GM12878 (cell line): ENCODE data around the gene BMI1. TPM values are rescaled to one million over a fixed set of nuclear protein-coding genes. Genes with fewer than 3 reads are reported as not detected.

Source experiments
- ATAC-seq: fragments of 200-7000 bp; cut with Tn5 transposase; 3 replicates; pipeline ENCODE4 v1.9.1; 2020; ENCODE audit warnings: mild to moderate bottlenecking, moderate library complexity
- BruUV-seq: library from RNA; stranded (reverse); fragments of 400-500 nt; replicated peaks from 2 replicates; lab custom pipeline; 2021; lab: Mats Ljungman, UMichigan
- CTCF ChIA-PET: fragments of 300-600 bp; sonication (Branson Sonifier 250); formaldehyde crosslinking; extraction: SDS; loops from one replicate; lab custom pipeline; 2021; ENCODE audit warnings: inconsistent platforms; lab: Yijun Ruan, JAX
- POLR2A ChIA-PET: fragments of 350-600 bp; formaldehyde crosslinking; extraction: SDS; loops from one replicate; lab custom pipeline; 2021; ENCODE audit warnings: inconsistent platforms; lab: Charles Lee
- RAD21 ChIA-PET: fragments of 300-600 bp; sonication (Branson Sonifier 250); formaldehyde crosslinking; loops from one replicate; lab custom pipeline; 2023; ENCODE audit warnings: antibody characterized with exemption; ENCODE audit not compliant: unreplicated experiment; lab: Charles Lee
- SMC1A ChIA-PET: fragments of 300-600 bp; sonication (Branson Sonifier 250); formaldehyde crosslinking; loops from one replicate; lab custom pipeline; 2023; ENCODE audit not compliant: unreplicated experiment, uncharacterized antibody; lab: Charles Lee
- DNase-seq: peaks from one replicate; pipeline ENCODE4 v3.0.0-alpha.2; 2011; ENCODE audit warnings: low read depth, low spot score
- FAIRE-seq: peaks from 3 replicates; lab custom pipeline; 2011; peaks lifted over from hg19 to GRCh38; lab: Jason Lieb, UNC
- H2AFZ ChIP-seq: 2 replicates; pipeline ENCODE4 v1.6.0; 2011; ENCODE audit warnings: low read depth, low read length, control low read depth; ENCODE audit not compliant: control insufficient read depth
- H3K27ac ChIP-seq: 2 replicates; pipeline ENCODE4 v1.5.1; 2011; ENCODE audit warnings: control low read depth; ENCODE audit not compliant: control insufficient read depth, insufficient read depth
- H3K27me3 ChIP-seq, 2 experiments: replicated peaks in 1 of 2; 2 replicates each; pipeline versions ENCODE4 v1.6.0 to v1.6.1; 2011; ENCODE audit warnings: low read length in 1 of 2; ENCODE audit not compliant: control insufficient read depth in 2 of 2, insufficient read depth in 2 of 2
- H3K36me3 ChIP-seq, 2 experiments: 2 replicates each; pipeline ENCODE4 v1.5.1; 2011; ENCODE audit warnings: low read length in 1 of 2; ENCODE audit not compliant: control insufficient read depth in 2 of 2, insufficient read depth in 2 of 2
- H3K4me1 ChIP-seq: 2 replicates; pipeline ENCODE4 v1.6.1; 2011; ENCODE audit warnings: mild to moderate bottlenecking, low read length, moderate library complexity, mixed read lengths; ENCODE audit not compliant: control insufficient read depth, insufficient read depth
- H3K4me2 ChIP-seq: 2 replicates; pipeline ENCODE4 v1.6.0; 2011; ENCODE audit warnings: control low read depth; ENCODE audit not compliant: control insufficient read depth, insufficient read depth
- H3K4me3 ChIP-seq: fragments of 200-600 bp; sonication (generic); 2 replicates; pipeline ENCODE4 v1.5.1; 2016
- H3K79me2 ChIP-seq: 2 replicates; pipeline ENCODE4 v1.6.0; 2011; ENCODE audit warnings: low read length; ENCODE audit not compliant: control insufficient read depth, insufficient read depth
- H3K9ac ChIP-seq: 2 replicates; pipeline ENCODE4 v1.8.0; 2011; ENCODE audit warnings: low read length, control low read depth, mixed read lengths; ENCODE audit not compliant: control insufficient read depth, insufficient read depth
- H3K9me3 ChIP-seq: replicated peaks from 3 replicates; pipeline ENCODE4 v1.5.1; 2011; ENCODE audit warnings: mild to moderate bottlenecking, low read length; ENCODE audit not compliant: control insufficient read depth, insufficient read depth
- H4K20me1 ChIP-seq: 2 replicates; pipeline ENCODE4 v1.6.0; 2011; ENCODE audit not compliant: control insufficient read depth, insufficient read depth
- BMI1 ChIP-seq: fragments of 450-650 bp; IDR thresholded peaks from 2 replicates; pipeline ENCODE4 v1.6.1; 2016; ENCODE audit warnings: mild to moderate bottlenecking, moderate library complexity, borderline replicate concordance
- CREB1 ChIP-seq: IDR thresholded peaks from 2 replicates; pipeline ENCODE4 v1.6.1; 2012; ENCODE audit warnings: low read depth, mild to moderate bottlenecking, inconsistent platforms
- JUND ChIP-seq: IDR thresholded peaks from 2 replicates; pipeline ENCODE4 v1.6.1; 2012; ENCODE audit warnings: low read depth, mild to moderate bottlenecking, low read length, improper control_type of control experiment, moderate library complexity
- KAT2A ChIP-seq: conservative IDR thresholded peaks from 2 replicates; pipeline ENCODE4 v1.6.1; 2011; ENCODE audit warnings: low read depth, low read length; ENCODE audit not compliant: control insufficient read depth
- NR2C1 ChIP-seq: fragments of 450-650 bp; IDR thresholded peaks from 2 replicates; pipeline ENCODE4 v1.6.1; 2017; ENCODE audit warnings: antibody characterized with exemption, mild to moderate bottlenecking, moderate library complexity
- PML ChIP-seq: IDR thresholded peaks from 2 replicates; pipeline ENCODE4 v1.6.1; 2012; ENCODE audit warnings: low read length, inconsistent platforms
- POU2F2 ChIP-seq: IDR thresholded peaks from 3 replicates; pipeline ENCODE4 v1.6.1; 2011; ENCODE audit warnings: low read depth, mild to moderate bottlenecking, low read length, borderline replicate concordance
- SIN3A ChIP-seq: IDR thresholded peaks from 2 replicates; pipeline ENCODE4 v1.6.1; 2012; ENCODE audit warnings: low read depth, low read length, improper control_type of control experiment
- SUPT20H ChIP-seq: IDR thresholded peaks from 2 replicates; pipeline ENCODE4 v1.6.1; 2011; ENCODE audit warnings: low read depth, mild to moderate bottlenecking, low read length, moderate library complexity, borderline replicate concordance; ENCODE audit not compliant: control insufficient read depth
- SUZ12 ChIP-seq: fragments of 200-600 bp; sonication (generic); IDR thresholded peaks from one replicate; pipeline ENCODE4 v1.6.1; 2018; ENCODE audit warnings: antibody characterized with exemption, mild to moderate bottlenecking; ENCODE audit not compliant: unreplicated experiment
- TBL1XR1 ChIP-seq: IDR thresholded peaks from 2 replicates; pipeline ENCODE4 v1.6.1; 2012; ENCODE audit warnings: low read depth, low read length, improper control_type of control experiment
- TCF3 ChIP-seq: IDR thresholded peaks from 2 replicates; pipeline ENCODE4 v1.6.1; 2012; ENCODE audit warnings: low read depth, mild to moderate bottlenecking, low read length, borderline replicate concordance; ENCODE audit not compliant: insufficient read depth
- WGBS: methylation state at CpG from one replicate; pipeline ENCODE4 v1.1.6; 2016; ENCODE audit warnings: low lambda C conversion rate; ENCODE audit not compliant: insufficient replicate concordance, insufficient coverage; ENCODE audit errors: missing lambda C conversion rate; 5-methylcytosine and 5-hydroxymethylcytosine counted together
- in situ Hi-C: fragments of 300-500 bp; cut with MboI; formaldehyde crosslinking; loops from 9 replicates; pipeline ENCODE4 v1.14.3; 2018; ENCODE audit warnings: mixed read lengths
- intact Hi-C: fragments of 100-400 bp; cut with micrococcal nuclease; formaldehyde crosslinking; loops from one replicate; pipeline ENCODE4 v1.14.2; 2022; ENCODE audit not compliant: unreplicated experiment
- polyA plus RNA-seq, 11 experiments: library from polyadenylated mRNA; depleted of rRNA in 4 of 11; unstranded in 6 of 11; stranded (reverse) in 5 of 11; fragments of >200 nt; fragmentation: Nextera tagmentation in 4 of 11; fragmentation: Illumina TruSeq in 1 of 11; extraction: Ambion mirVana in 4 of 11; extraction: Trizol in 1 of 11; gene quantifications; 1 replicate in 1 of 11; 2 replicates in 10 of 11; pipeline versions ENCODE4 v1.2.1 to v1.2.3, GENCODE V29; 2011 to 2016; ENCODE audit warnings: inconsistent platforms in 2 of 11, missing spikeins in 2 of 11, low read depth in 1 of 11
- total RNA-seq, 4 experiments: library from RNA; depleted of rRNA in 3 of 4; stranded (reverse); fragments of >200 nt in 3 of 4; fragmentation: Illumina TruSeq in 1 of 4; extraction: Trizol in 1 of 4; gene quantifications; 2 replicates each; pipeline versions ENCODE4 v1.2.1 to v1.2.3, GENCODE V29; 2013 to 2021
- TF ChIP-seq, protein P1 (sequence below): IDR thresholded peaks from 2 replicates; pipeline ENCODE4 v1.6.1; 2011; ENCODE audit warnings: borderline replicate concordance, low read depth, mild to moderate bottlenecking, moderate library complexity, low read length; ENCODE audit not compliant: insufficient read depth, poor library complexity, severe bottlenecking
- TF ChIP-seq, protein P2 (sequence below): fragments of 450-650 bp; IDR thresholded peaks from 2 replicates; pipeline ENCODE4 v1.6.1; 2017; ENCODE audit warnings: mild to moderate bottlenecking, low read depth, inconsistent platforms; ENCODE audit not compliant: poor library complexity, severe bottlenecking
- TF ChIP-seq, protein P3 (sequence below): fragments of 450-650 bp; IDR thresholded peaks from 2 replicates; pipeline ENCODE4 v1.6.1; 2016; ENCODE audit warnings: mild to moderate bottlenecking

Gene BMI1
- total and polyA plus RNA-seq, 10 of the 15 experiments (the other 5 are each of a cell fraction or from before 2014, with no cell fraction given), result 8.0 to 49.7 (median 25.8) TPM

DNA sequence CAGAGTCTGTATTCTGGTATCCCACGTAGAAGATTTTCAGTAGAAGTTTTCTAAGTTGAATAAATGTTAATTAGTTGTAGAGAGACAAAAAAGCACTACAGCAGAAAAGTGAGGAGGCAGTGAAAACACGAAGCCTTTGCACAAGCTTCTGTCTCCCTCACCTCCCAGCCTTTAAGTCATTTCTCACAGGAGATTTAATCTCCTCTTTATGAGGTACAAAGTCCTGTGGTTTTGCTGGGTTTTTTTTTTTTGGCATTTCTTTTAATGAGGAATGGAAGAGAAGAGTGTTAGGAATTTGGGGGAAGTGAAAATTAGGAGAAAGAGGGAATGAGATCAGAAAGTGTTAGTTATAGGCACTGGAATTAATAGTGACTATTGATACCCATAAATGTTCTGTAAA is 45.9 kb downstream of the BMI1 start:
- ATAC-seq (no peak), FAIRE-seq (no peak), DNase-seq (no peak)
- no peak overlapping the region for H3K9ac ChIP-seq
- no peaks in the 10 kb centered on the region for H3K27me3 ChIP-seq
- ChIA-PET POLR2A (no interaction called here), SMC1A (interaction anchor here (2.3 kb wide), 1 partner anchor 12 kb away, joined by 9 read pairs; no protein-coding TSS in a partner anchor), RAD21 (interaction anchor here (1.7 kb wide), 1 partner anchor 23 kb away, joined by 5 read pairs; no protein-coding TSS in a partner anchor), CTCF (interaction anchor here (0.5 kb wide), 1 partner anchor 51 kb away, joined by 3 read pairs; no protein-coding TSS in a partner anchor)
- no peaks in the 10 kb centered on the region for H3K9me3 ChIP-seq
- no TSS peak for BruUV-seq
- H4K20me1 ChIP-seq, result no peaks in the 10 kb centered on the region
- H3K4me3 ChIP-seq, result no peak overlapping the region
- WGBS, result 78% methylated on average over 2 of the region's 2 CpGs
- in situ Hi-C loops, result no loop called here
- intact Hi-C loops, result no loop called here
- no peaks in the 10 kb centered on the region for H3K79me2 ChIP-seq
- H2AFZ ChIP-seq, result no peak overlapping the region
- peaks cover 19% of the 10 kb centered on the region for H3K4me1 ChIP-seq
- no peak overlapping the region for H3K4me2 ChIP-seq
- H3K27ac ChIP-seq, result no peak overlapping the region
- no peaks in the 10 kb centered on the region for H3K36me3 ChIP-seq
- no peak for TF ChIP-seq PML
- TF ChIP-seq SUPT20H, result no peak
- no peak for TF ChIP-seq BMI1
- TF ChIP-seq CREB1, result no peak
- no peak for TF ChIP-seq JUND
- TF ChIP-seq, protein P1, sequence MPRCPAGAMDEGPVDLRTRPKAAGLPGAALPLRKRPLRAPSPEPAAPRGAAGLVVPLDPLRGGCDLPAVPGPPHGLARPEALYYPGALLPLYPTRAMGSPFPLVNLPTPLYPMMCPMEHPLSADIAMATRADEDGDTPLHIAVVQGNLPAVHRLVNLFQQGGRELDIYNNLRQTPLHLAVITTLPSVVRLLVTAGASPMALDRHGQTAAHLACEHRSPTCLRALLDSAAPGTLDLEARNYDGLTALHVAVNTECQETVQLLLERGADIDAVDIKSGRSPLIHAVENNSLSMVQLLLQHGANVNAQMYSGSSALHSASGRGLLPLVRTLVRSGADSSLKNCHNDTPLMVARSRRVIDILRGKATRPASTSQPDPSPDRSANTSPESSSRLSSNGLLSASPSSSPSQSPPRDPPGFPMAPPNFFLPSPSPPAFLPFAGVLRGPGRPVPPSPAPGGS, result no peak
- TF ChIP-seq, protein P2, sequence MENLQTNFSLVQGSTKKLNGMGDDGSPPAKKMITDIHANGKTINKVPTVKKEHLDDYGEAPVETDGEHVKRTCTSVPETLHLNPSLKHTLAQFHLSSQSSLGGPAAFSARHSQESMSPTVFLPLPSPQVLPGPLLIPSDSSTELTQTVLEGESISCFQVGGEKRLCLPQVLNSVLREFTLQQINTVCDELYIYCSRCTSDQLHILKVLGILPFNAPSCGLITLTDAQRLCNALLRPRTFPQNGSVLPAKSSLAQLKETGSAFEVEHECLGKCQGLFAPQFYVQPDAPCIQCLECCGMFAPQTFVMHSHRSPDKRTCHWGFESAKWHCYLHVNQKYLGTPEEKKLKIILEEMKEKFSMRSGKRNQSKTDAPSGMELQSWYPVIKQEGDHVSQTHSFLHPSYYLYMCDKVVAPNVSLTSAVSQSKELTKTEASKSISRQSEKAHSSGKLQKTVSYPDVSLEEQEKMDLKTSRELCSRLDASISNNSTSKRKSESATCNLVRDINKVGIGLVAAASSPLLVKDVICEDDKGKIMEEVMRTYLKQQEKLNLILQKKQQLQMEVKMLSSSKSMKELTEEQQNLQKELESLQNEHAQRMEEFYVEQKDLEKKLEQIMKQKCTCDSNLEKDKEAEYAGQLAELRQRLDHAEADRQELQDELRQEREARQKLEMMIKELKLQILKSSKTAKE, result no peak
- TF ChIP-seq POU2F2, result no peak
- TF ChIP-seq NR2C1, result no peak
- no peak for TF ChIP-seq TBL1XR1
- TF ChIP-seq SIN3A, result no peak
- TF ChIP-seq KAT2A, result no peak
- TF ChIP-seq SUZ12, result no peak
- no peak for TF ChIP-seq TCF3
- TF ChIP-seq, protein P3, sequence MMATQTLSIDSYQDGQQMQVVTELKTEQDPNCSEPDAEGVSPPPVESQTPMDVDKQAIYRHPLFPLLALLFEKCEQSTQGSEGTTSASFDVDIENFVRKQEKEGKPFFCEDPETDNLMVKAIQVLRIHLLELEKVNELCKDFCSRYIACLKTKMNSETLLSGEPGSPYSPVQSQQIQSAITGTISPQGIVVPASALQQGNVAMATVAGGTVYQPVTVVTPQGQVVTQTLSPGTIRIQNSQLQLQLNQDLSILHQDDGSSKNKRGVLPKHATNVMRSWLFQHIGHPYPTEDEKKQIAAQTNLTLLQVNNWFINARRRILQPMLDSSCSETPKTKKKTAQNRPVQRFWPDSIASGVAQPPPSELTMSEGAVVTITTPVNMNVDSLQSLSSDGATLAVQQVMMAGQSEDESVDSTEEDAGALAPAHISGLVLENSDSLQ, result no peak
